ENCODE measurements around the gene DONSON. TPM values are rescaled to one million over a fixed set of nuclear protein-coding genes. Genes with fewer than 3 reads are reported as not detected.

DONSON gene
- total RNA-seq, 1 donor from 2014 or later = 11.7 TPM

DNA sequence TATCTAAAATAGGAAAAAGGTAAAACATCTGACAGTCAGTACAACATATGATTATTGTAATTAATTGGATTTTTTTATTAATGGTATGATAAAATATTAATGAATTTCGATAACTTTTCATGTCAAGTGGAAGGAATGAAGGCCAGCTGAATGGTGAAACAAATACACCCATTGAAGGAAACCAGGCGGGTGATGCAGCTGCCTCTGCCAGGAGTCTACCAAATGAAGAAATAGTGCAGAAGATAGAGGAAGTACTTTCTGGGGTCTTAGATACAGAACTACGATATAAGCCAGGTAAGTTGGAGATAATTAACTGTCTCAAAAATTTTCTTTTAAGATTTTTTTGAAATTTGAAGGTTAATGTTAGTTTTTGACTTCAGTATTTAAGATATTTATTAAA, 42.4 kb downstream of the DONSON start:
- Histone ChIP-seq H3K4me2 (ENCODE audit: low read length) (peak overlapping the region; percentile 84), H3K9ac (ENCODE audit: low read length) (no peak overlapping the region), H3K4me3 (ENCODE audit: insufficient read depth, low read depth, low read length) (no peak overlapping the region), H3K36me3 (ENCODE audit: insufficient read depth, low read length) (peaks cover 25% of the 10 kb centered on the region), H3K79me2 (ENCODE audit: insufficient read depth, low read length) (peaks cover 94% of the 10 kb centered on the region), H4K20me1 (ENCODE audit: insufficient read depth, low read length) (peaks cover 79% of the 10 kb centered on the region), H3K27ac (ENCODE audit: low read depth, low read length) (no peak overlapping the region), H3K9me3 (ENCODE audit: insufficient read depth, low read depth, low read length) (no peaks in the 10 kb centered on the region), H3K27me3 (ENCODE audit: insufficient read depth, low read length) (no peaks in the 10 kb centered on the region), H2AFZ (ENCODE audit: low read depth, low read length) (no peak overlapping the region), H3K4me1 (ENCODE audit: insufficient read depth, low read length) (peaks cover 11% of the 10 kb centered on the region)
- no peaks in the 10 kb centered on the region for H3K9me3 Mint-ChIP-seq (ENCODE audit: unreplicated experiment)
- H3K27me3 Mint-ChIP-seq (ENCODE audit: low read depth, unreplicated experiment) = no peaks in the 10 kb centered on the region
- peak overlapping the region; percentile 91 for H3K4me3 Mint-ChIP-seq (ENCODE audit: unreplicated experiment)
- no peak for DNase-seq (ENCODE audit: low read depth)
- FAIRE-seq = no peak
- no peaks in the 10 kb centered on the region for H3K4me1 Mint-ChIP-seq (ENCODE audit: low read depth, unreplicated experiment)
- TF ChIP-seq CTCF (IDR thresholded peaks at IDR 0.05; ENCODE audit: insufficient read depth, low read depth, low read length) (no peak), EZH2 (IDR thresholded peaks at IDR 0.05; ENCODE audit: insufficient read depth, low read length) (no peak)
- peaks cover 11% of the 10 kb centered on the region for H3K36me3 Mint-ChIP-seq (ENCODE audit: low read depth, unreplicated experiment)
- no peak overlapping the region for H3K27ac Mint-ChIP-seq (ENCODE audit: unreplicated experiment)

DNA sequence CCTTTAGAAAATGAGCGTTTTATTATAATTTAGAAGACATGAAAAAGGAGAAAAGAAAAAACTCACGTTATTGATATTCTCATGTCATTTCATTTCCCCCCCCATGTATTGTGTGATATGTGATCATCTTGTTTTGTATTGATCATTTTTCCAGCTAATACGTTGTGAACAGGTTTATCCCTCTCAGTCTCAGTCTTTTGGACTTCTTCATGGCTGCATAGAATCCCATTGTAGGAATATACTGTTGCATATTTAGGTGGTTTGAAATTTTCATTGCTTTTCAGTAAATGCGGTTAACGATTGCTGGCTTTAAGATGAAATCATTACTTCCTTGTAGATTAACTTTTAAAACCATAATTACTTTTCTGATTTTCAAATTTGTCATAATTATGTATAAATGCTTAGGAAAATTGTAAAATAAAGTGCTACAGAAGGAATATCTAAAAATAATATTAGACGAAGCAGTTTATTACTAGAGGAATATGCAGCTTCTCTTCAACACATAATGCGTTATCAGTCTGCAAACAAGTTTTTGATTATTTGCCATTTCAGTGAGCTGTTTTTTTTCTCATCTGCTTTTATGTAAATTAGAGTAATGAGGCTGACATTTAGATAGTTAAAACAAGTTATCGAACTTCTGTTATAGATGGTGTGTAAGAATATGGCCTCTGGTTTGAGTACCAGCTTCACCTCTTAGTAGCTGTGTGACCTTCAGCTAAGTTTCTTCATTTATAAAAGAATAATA, 43.9 kb downstream of the DONSON start:
- Histone ChIP-seq H3K36me3 (ENCODE audit: insufficient read depth, low read length) (peaks cover 15% of the 10 kb centered on the region), H3K9me3 (ENCODE audit: insufficient read depth, low read depth, low read length) (no peaks in the 10 kb centered on the region), H3K79me2 (ENCODE audit: insufficient read depth, low read length) (peaks cover 94% of the 10 kb centered on the region), H3K27ac (ENCODE audit: low read depth, low read length) (peak overlapping the region; percentile 100), H3K4me3 (ENCODE audit: insufficient read depth, low read depth, low read length) (peak overlapping the region; percentile 94), H3K4me2 (ENCODE audit: low read length) (peak overlapping the region; percentile 84), H3K9ac (ENCODE audit: low read length) (peak overlapping the region; percentile 99), H2AFZ (ENCODE audit: low read depth, low read length) (no peak overlapping the region), H3K27me3 (ENCODE audit: insufficient read depth, low read length) (no peaks in the 10 kb centered on the region), H3K4me1 (ENCODE audit: insufficient read depth, low read length) (peaks cover 11% of the 10 kb centered on the region), H4K20me1 (ENCODE audit: insufficient read depth, low read length) (peaks cover 64% of the 10 kb centered on the region)
- DNase-seq (ENCODE audit: low read depth) = no peak
- Mint-ChIP-seq H3K27me3 (ENCODE audit: low read depth, unreplicated experiment) (no peaks in the 10 kb centered on the region), H3K36me3 (ENCODE audit: low read depth, unreplicated experiment) (peaks cover 5% of the 10 kb centered on the region), H3K9me3 (ENCODE audit: unreplicated experiment) (no peaks in the 10 kb centered on the region), H3K27ac (ENCODE audit: unreplicated experiment) (peak overlapping the region; percentile 100), H3K4me1 (ENCODE audit: low read depth, unreplicated experiment) (peaks cover 6% of the 10 kb centered on the region), H3K4me3 (ENCODE audit: unreplicated experiment) (peak overlapping the region; percentile 91)
- no peak for TF ChIP-seq CTCF (IDR thresholded peaks at IDR 0.05; ENCODE audit: insufficient read depth, low read depth, low read length)
- TF ChIP-seq EZH2 (IDR thresholded peaks at IDR 0.05; ENCODE audit: insufficient read depth, low read length) = no peak
- no peak for FAIRE-seq

All from astrocyte (in vitro differentiated cells and primary cell).